B cell (primary cell): ENCODE measurements around the gene CCDC24. TPM values are rescaled to one million over a fixed set of nuclear protein-coding genes. Genes with fewer than 3 reads are reported as not detected.
A peak's percentile ranks its signal among the peaks of the same experiment; 100 is the strongest.

Source experiments
- ATAC-seq: fragments of 200-7000 bp; cut with Tn5 transposase; one replicate; pipeline ENCODE4 v1.10.0; 2021; ENCODE audit warnings: low read depth, mild to moderate bottlenecking, moderate number of reproducible peaks, moderate library complexity
- CTCF ChIA-PET: fragments of 350-600 bp; sonication (Branson Sonifier 250); formaldehyde crosslinking; loops from one replicate; lab custom pipeline; 2021; ENCODE audit warnings: antibody characterized with exemption, inconsistent platforms; lab: Charles Lee
- POLR2A ChIA-PET: fragments of 350-600 bp; sonication (Branson Sonifier 250); formaldehyde crosslinking; loops from one replicate; lab custom pipeline; 2021; ENCODE audit warnings: antibody characterized with exemption; lab: Charles Lee
- DNase-seq: peaks from one replicate; pipeline ENCODE4 v3.0.0; 2013
- H2AFZ ChIP-seq: 2 replicates; pipeline ENCODE4 v1.6.1; 2012; ENCODE audit warnings: mild to moderate bottlenecking, low read depth, low read length; ENCODE audit not compliant: insufficient read depth, poor library complexity, severe bottlenecking
- H3K27ac ChIP-seq, 2 donors: 1 replicate in 1 of 2; 2 replicates in 1 of 2; pipeline ENCODE4 v1.5.1; 2012 to 2013; ENCODE audit warnings: low read length in 2 of 2, mild to moderate bottlenecking in 2 of 2, moderate library complexity in 1 of 2
- H3K27me3 ChIP-seq, 4 experiments: fragments of 200-600 bp in 1 of 4; sonication (generic) in 1 of 4; replicated peaks in 1 of 4; 1 replicate in 2 of 4; 2 replicates in 2 of 4; pipeline versions ENCODE4 v1.6.1 to v1.7.0; 2013 to 2016; ENCODE audit warnings: low read length in 3 of 4, mild to moderate bottlenecking in 2 of 4, mixed read lengths in 1 of 4, moderate library complexity in 1 of 4; ENCODE audit not compliant: insufficient read depth in 4 of 4, control insufficient read depth in 3 of 4; ENCODE audit errors: control extremely low read depth in 1 of 4
- H3K36me3 ChIP-seq, 2 experiments: replicated peaks in 1 of 2; 1 replicate in 1 of 2; 2 replicates in 1 of 2; pipeline versions ENCODE4 v1.6.1 to v1.7.1; 2013; ENCODE audit warnings: low read length in 1 of 2; ENCODE audit not compliant: insufficient read depth in 2 of 2, control insufficient read depth in 1 of 2; ENCODE audit errors: control extremely low read depth in 1 of 2, extremely low read depth in 1 of 2
- H3K4me1 ChIP-seq, 2 donors: fragments of 200-600 bp in 1 of 2; sonication (generic) in 1 of 2; 1 replicate in 1 of 2; 2 replicates in 1 of 2; pipeline versions ENCODE4 v1.5.1 to v1.6.1; 2013 to 2017; ENCODE audit warnings: low read length in 2 of 2; ENCODE audit not compliant: control insufficient read depth in 2 of 2, insufficient read depth in 2 of 2
- H3K4me2 ChIP-seq: replicated peaks from 2 replicates; pipeline ENCODE3; 2012; ENCODE audit warnings: mild to moderate bottlenecking, low read depth, low read length; ENCODE audit not compliant: poor library complexity, severe bottlenecking
- H3K4me3 ChIP-seq, 5 experiments: fragments of 200-600 bp in 1 of 5; sonication (generic) in 1 of 5; 1 replicate in 3 of 5; 2 replicates in 2 of 5; pipeline versions ENCODE4 v1.5.1 to v1.7.0; 2011 to 2016; ENCODE audit warnings: low read length in 4 of 5, mild to moderate bottlenecking in 4 of 5, low read depth in 2 of 5, control low read depth in 1 of 5, moderate library complexity in 1 of 5; ENCODE audit not compliant: insufficient read depth in 1 of 5; ENCODE audit errors: control extremely low read depth in 1 of 5, extremely low read depth in 1 of 5
- H3K79me2 ChIP-seq: fragments of 200-600 bp; sonication (generic); one replicate; pipeline ENCODE4 v1.6.0; 2016; ENCODE audit warnings: low read length; ENCODE audit not compliant: control insufficient read depth, insufficient read depth
- H3K9ac ChIP-seq: fragments of 200-600 bp; sonication (generic); 2 replicates; pipeline ENCODE4 v1.6.1; 2017; ENCODE audit warnings: mild to moderate bottlenecking, low read length, moderate library complexity
- H3K9me3 ChIP-seq, 3 donors: one replicate each; pipeline versions ENCODE4 v1.6.1 to v1.7.1; 2013; ENCODE audit warnings: low read length in 2 of 3; ENCODE audit not compliant: control insufficient read depth in 2 of 3, insufficient read depth in 1 of 3; ENCODE audit errors: control extremely low read depth in 1 of 3
- H4K20me1 ChIP-seq: 2 replicates; pipeline ENCODE4 v1.6.0; 2012; ENCODE audit warnings: mild to moderate bottlenecking, low read length; ENCODE audit not compliant: insufficient read depth, control insufficient read depth, poor library complexity, severe bottlenecking
- H3K27ac Mint-ChIP-seq: one replicate; pipeline ENCODE4 v1.8.0; 2021; ENCODE audit warnings: mixed read lengths
- H3K27me3 Mint-ChIP-seq: one replicate; pipeline ENCODE4 v1.8.0; 2021; ENCODE audit warnings: mixed read lengths
- H3K4me1 Mint-ChIP-seq: one replicate; pipeline ENCODE4 v1.8.0; 2021; ENCODE audit warnings: mixed read lengths
- H3K4me3 Mint-ChIP-seq: one replicate; pipeline ENCODE4 v1.8.0; 2021; ENCODE audit warnings: mixed read lengths
- H3K9me3 Mint-ChIP-seq: one replicate; pipeline ENCODE4 v1.8.0; 2022; ENCODE audit warnings: mixed read lengths; ENCODE audit not compliant: insufficient read depth
- EZH2 ChIP-seq: IDR thresholded peaks from 2 replicates; pipeline ENCODE4 v1.6.1; 2012; ENCODE audit warnings: borderline replicate concordance, low read depth, mild to moderate bottlenecking, moderate library complexity, low read length; ENCODE audit not compliant: insufficient read depth, poor library complexity, severe bottlenecking
- WGBS: methylation state at CpG from one replicate; pipeline ENCODE4 v1.1.5; 2013; ENCODE audit warnings: missing lambda C conversion rate; ENCODE audit not compliant: insufficient coverage; 5-methylcytosine and 5-hydroxymethylcytosine counted together
- intact Hi-C: fragments of 100-400 bp; cut with micrococcal nuclease; formaldehyde crosslinking; loops from one replicate; pipeline ENCODE4 v1.10.0; 2022
- polyA plus RNA-seq: library from polyadenylated mRNA; depleted of rRNA; stranded (reverse); fragments of >200 nt; gene quantifications from 2 replicates; pipeline ENCODE4 v1.2.3, GENCODE V29; 2012
- total RNA-seq, 2 donors: library from RNA; stranded (reverse); fragments of 120-200 nt in 1 of 2; gene quantifications; 1 replicate in 1 of 2; 2 replicates in 1 of 2; pipeline versions ENCODE4 v1.2.3 to v1.2.4, GENCODE V29; 2013 to 2022
- TF ChIP-seq, protein P1 (sequence below): fragments of 200-600 bp; IDR thresholded peaks from one replicate; pipeline ENCODE4 v1.8.0; 2022; ENCODE audit warnings: antibody characterized with exemption, mild to moderate bottlenecking

CCDC24 gene
- total and polyA plus RNA-seq, 2 donors (not counting 1 experiment from before 2014, with no cell fraction given) = 10.1 to 18.4 TPM

DNA sequence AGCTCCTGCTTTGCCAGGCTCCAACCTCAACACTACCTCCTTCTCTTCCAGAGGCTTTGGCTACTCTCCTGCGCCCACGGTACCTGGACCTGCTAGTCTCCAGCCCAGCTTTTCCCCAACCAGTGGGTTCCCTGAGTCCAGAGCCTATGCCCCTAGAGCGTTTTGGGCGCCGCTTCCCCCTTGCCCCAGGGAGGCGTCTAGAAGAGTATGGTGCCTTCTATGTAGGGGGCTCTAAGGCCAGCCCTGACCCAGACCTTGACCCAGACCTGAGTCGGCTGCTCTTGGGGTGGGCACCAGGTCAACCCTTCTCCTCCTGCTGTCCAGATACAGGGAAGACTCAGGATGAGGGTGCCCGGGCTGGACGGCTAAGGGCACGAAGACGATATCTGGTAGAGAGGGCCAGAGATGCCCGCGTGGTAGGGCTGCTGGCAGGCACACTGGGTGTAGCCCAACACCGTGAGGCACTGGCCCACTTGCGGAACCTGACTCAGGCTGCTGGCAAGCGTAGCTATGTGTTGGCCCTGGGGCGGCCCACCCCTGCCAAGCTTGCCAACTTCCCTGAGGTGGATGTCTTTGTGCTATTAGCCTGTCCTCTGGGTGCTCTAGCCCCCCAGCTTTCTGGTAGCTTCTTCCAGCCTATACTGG lies 19.9 kb upstream of the CCDC24 start:
- H3K4me2 ChIP-seq = peak overlapping the region; percentile 96

More for the DNA sequence above, 19.9 kb upstream of the CCDC24 start:
- DNase-seq (no peak), ATAC-seq (no peak)
- H4K20me1 ChIP-seq = peaks cover 25% of the 10 kb centered on the region
- peaks cover 38% of the 10 kb centered on the region for H3K79me2 ChIP-seq
- H3K36me3 ChIP-seq = peaks cover 0 to 15% of the 10 kb centered on the region in 2 experiments
- WGBS = 97% methylated on average over 16 of the region's 17 CpGs
- no peaks in the 10 kb centered on the region for H3K9me3 ChIP-seq
- no peaks in the 10 kb centered on the region for H3K9me3 Mint-ChIP-seq
- H3K27ac Mint-ChIP-seq = no peak overlapping the region
- no peaks in the 10 kb centered on the region for H3K27me3 Mint-ChIP-seq
- TF ChIP-seq EZH2 = no peak
- TF ChIP-seq, protein P1, sequence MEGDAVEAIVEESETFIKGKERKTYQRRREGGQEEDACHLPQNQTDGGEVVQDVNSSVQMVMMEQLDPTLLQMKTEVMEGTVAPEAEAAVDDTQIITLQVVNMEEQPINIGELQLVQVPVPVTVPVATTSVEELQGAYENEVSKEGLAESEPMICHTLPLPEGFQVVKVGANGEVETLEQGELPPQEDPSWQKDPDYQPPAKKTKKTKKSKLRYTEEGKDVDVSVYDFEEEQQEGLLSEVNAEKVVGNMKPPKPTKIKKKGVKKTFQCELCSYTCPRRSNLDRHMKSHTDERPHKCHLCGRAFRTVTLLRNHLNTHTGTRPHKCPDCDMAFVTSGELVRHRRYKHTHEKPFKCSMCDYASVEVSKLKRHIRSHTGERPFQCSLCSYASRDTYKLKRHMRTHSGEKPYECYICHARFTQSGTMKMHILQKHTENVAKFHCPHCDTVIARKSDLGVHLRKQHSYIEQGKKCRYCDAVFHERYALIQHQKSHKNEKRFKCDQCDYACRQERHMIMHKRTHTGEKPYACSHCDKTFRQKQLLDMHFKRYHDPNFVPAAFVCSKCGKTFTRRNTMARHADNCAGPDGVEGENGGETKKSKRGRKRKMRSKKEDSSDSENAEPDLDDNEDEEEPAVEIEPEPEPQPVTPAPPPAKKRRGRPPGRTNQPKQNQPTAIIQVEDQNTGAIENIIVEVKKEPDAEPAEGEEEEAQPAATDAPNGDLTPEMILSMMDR = no peak
- H3K4me1 ChIP-seq = peaks cover 27 to 42% of the 10 kb centered on the region in 2 donors
- H3K4me3 ChIP-seq = no peak overlapping the region
- intact Hi-C loops = loop anchor here (10.0 kb wide), 2 partner anchors 267 to 1517 kb away; partner anchors contain the start of genes PPCS, ST3GAL3 and ZMYND12
- POLR2A ChIA-PET = no interaction called here
- H3K4me1 Mint-ChIP-seq = peaks cover 49% of the 10 kb centered on the region
- H3K4me3 Mint-ChIP-seq = peak overlapping the region; percentile 95
- H3K27me3 ChIP-seq = no peaks in the 10 kb centered on the region
- no peak overlapping the region for H2AFZ ChIP-seq
- no peak overlapping the region for H3K27ac ChIP-seq
- H3K9ac ChIP-seq = no peak overlapping the region
- CTCF ChIA-PET = no interaction called here
